WERI-Rb-1 (cell line): ENCODE results near the gene NDRG3.
"Not testable (repeated sequence)": the region's sequence is repeated elsewhere in the genome, so short reads cannot be mapped to it uniquely, and the experiment has no call there.

Experiments
- DNase-seq: peaks from one replicate; pipeline ENCODE4 v3.0.0-alpha.2; 2020
- H3K27ac ChIP-seq: fragments of 250-450 bp; sonication (Bioruptor Pico); 2 replicates; pipeline ENCODE4 v1.5.1; 2020; ENCODE audit warnings: mild to moderate bottlenecking, moderate library complexity
- H3K27me3 ChIP-seq: fragments of 250-450 bp; sonication (Bioruptor Pico); 2 replicates; pipeline ENCODE4 v1.5.1; 2021; ENCODE audit warnings: mild to moderate bottlenecking, low read depth, moderate library complexity; ENCODE audit not compliant: insufficient read depth, severe bottlenecking
- H3K36me3 ChIP-seq: fragments of 250-450 bp; sonication (Bioruptor Pico); 2 replicates; pipeline ENCODE4 v1.5.1; 2020; ENCODE audit warnings: mild to moderate bottlenecking, moderate library complexity
- H3K4me3 ChIP-seq: 2 replicates; pipeline ENCODE4 v1.5.1; 2011; ENCODE audit warnings: low read depth, mild to moderate bottlenecking, control low read depth, low read length
- H3K9me3 ChIP-seq: fragments of 250-450 bp; sonication (Bioruptor Pico); 2 replicates; pipeline ENCODE4 v1.5.1; 2021; ENCODE audit warnings: mild to moderate bottlenecking, moderate library complexity; ENCODE audit not compliant: severe bottlenecking
- TF ChIP-seq, protein P1 (sequence below): IDR thresholded peaks from 2 replicates; pipeline ENCODE4 v1.5.1; 2011; ENCODE audit warnings: low read depth, mild to moderate bottlenecking, control low read depth, inconsistent platforms, low read length

NDRG3 gene

DNA sequence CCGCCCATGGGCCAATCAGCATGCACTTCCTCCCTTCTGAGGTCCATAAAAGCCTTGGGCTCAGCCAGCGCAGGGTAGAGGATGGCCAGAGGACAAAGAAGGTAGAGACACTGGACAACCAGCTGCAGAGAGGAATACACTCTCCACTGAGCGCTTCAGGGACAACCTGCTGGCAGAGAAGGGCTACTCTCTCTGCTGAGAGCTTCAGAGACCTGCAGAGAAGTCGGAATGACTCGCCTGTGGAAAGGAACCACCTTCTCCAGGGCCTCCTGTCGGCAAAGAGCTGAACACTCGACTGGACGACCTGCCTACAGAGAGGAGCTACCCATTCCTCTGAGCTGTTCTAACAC is 68.5 kb downstream of the NDRG3 start:
- TF ChIP-seq, protein P1, sequence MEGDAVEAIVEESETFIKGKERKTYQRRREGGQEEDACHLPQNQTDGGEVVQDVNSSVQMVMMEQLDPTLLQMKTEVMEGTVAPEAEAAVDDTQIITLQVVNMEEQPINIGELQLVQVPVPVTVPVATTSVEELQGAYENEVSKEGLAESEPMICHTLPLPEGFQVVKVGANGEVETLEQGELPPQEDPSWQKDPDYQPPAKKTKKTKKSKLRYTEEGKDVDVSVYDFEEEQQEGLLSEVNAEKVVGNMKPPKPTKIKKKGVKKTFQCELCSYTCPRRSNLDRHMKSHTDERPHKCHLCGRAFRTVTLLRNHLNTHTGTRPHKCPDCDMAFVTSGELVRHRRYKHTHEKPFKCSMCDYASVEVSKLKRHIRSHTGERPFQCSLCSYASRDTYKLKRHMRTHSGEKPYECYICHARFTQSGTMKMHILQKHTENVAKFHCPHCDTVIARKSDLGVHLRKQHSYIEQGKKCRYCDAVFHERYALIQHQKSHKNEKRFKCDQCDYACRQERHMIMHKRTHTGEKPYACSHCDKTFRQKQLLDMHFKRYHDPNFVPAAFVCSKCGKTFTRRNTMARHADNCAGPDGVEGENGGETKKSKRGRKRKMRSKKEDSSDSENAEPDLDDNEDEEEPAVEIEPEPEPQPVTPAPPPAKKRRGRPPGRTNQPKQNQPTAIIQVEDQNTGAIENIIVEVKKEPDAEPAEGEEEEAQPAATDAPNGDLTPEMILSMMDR, result no peak
- no peak overlapping the region for H3K4me3 ChIP-seq
- peaks cover 14% of the 10 kb centered on the region for H3K36me3 ChIP-seq
- H3K27ac ChIP-seq, result no peak overlapping the region
- H3K27me3 ChIP-seq, result no peaks in the 10 kb centered on the region
- no peaks in the 10 kb centered on the region for H3K9me3 ChIP-seq
- no peak for DNase-seq

DNA sequence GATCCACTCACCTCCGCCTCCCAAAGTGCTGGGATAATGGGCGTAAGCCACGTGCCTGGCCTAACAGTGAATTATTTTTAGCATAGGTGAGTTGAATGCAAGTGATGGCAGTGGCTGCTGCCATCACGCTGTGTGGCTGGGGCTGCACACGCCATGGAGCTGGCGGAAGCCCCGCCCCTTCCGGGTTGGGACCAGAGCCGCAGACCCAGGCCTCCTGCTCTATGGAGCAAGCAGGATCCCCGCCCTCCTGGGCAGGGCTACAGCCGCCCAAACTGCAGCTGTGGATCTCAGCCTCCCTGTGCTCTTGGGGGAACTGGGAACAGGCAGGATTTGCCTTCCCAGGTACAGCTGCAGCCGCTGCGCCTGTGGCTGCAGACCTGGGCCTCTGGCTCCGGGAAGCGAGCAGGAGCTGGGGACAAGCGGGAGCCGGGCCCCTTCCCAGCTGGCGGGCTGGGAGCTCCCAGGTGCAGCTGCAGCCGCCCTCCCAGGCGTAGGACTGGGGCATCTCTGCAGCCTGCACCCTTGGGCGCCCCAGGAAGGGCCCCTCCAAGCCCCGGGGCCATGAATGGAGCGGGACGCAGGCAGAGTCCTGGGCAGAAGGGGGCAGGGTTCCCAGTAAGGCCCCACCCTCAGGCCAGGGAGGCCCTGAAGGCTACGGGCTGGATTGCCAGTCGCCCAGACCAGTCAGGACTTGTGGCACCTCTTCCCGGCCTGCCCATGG is 69.0 kb downstream of the NDRG3 start:
- H3K36me3 ChIP-seq, result peaks cover 14% of the 10 kb centered on the region
- H3K4me3 ChIP-seq, result no peak overlapping the region
- no peak overlapping the region for H3K27ac ChIP-seq
- TF ChIP-seq, protein P1, result no peak
- no peaks in the 10 kb centered on the region for H3K9me3 ChIP-seq
- DNase-seq, result no peak
- H3K27me3 ChIP-seq, result no peaks in the 10 kb centered on the region

DNA sequence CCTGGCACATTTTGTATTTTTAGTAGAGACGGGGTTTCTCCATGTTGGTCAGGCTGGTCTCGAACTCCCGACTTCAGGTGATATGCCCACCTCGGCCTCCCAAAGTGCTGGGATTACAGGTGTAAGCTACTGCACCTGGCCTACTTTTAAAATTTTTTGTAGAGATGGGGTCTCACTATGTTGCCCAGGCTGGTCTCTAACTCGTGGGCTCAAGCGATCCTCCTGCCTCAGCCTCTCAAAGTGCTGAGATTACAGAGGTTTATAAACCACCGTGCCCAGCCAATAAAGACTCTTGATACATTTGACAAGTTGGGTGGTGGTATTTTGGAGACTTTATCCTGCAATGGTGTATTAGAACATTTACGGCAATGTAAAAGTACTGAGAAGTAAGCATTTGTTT is 70.3 kb downstream of the NDRG3 start:
- H3K4me3 ChIP-seq, H3K36me3 ChIP-seq, H3K9me3 ChIP-seq, DNase-seq, H3K27ac ChIP-seq, H3K27me3 ChIP-seq: not testable (repeated sequence)

DNA sequence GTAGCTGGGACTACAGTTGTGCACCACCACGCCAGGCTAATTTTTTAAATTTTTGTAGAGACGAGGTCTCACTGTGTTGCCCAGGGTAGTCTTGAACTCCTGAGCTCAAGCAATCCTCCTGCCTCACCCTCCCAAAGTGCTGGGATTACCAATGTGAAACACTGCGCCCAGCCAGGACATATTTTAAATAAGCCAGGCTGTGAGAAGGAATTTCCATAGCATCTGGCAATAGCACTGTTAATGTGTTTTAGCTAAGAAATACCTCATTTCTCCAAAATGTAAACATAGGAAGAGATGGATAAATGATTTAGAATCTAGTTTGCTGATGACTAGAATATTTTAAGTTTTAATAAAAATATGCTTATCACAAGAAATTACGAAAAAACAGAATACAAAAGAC is 72.9 kb downstream of the NDRG3 start:
- Histone ChIP-seq H3K36me3 (peaks cover 6% of the 10 kb centered on the region), H3K4me3 (no peak overlapping the region), H3K9me3 (no peaks in the 10 kb centered on the region), H3K27me3 (no peaks in the 10 kb centered on the region), H3K27ac (no peak overlapping the region)
- no peak for DNase-seq
- TF ChIP-seq, protein P1, result no peak

DNA sequence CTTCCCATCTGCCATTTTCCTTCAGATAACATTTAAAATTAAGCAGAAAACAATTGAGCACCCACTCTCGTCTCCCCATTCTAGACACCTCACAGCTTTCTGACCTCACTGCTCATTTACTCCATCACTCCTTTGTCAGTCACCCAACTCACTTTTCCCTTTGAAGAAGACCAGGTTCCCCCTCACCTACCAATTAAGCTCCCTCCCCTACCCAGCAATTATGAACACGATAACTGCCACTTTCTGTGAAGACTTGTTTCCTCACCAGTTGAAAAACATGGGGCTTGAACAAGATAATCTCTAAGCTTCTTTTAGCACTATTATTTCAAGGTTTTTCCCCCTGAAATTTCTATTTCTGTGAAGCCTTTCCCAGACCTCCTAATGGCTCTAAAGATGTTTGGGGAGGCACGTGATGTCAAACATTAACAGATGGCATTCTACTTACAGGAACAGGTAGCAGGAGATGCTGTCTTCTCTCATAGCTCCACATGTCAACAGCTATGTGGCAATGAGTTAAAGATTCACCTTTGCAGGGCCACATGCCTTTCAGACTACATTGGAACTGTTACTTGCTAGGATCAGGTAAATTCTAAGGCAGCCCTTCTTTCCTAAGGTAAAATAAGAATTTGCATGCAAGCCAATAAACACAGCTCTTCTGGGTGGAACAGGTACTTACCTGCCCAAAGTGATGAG is 75.1 kb downstream of the NDRG3 start:
- no peak for DNase-seq
- Histone ChIP-seq H3K27me3 (no peaks in the 10 kb centered on the region), H3K27ac (no peak overlapping the region), H3K36me3 (peaks cover 7% of the 10 kb centered on the region), H3K9me3 (no peaks in the 10 kb centered on the region), H3K4me3 (no peak overlapping the region)
- TF ChIP-seq, protein P1, result no peak

DNA sequence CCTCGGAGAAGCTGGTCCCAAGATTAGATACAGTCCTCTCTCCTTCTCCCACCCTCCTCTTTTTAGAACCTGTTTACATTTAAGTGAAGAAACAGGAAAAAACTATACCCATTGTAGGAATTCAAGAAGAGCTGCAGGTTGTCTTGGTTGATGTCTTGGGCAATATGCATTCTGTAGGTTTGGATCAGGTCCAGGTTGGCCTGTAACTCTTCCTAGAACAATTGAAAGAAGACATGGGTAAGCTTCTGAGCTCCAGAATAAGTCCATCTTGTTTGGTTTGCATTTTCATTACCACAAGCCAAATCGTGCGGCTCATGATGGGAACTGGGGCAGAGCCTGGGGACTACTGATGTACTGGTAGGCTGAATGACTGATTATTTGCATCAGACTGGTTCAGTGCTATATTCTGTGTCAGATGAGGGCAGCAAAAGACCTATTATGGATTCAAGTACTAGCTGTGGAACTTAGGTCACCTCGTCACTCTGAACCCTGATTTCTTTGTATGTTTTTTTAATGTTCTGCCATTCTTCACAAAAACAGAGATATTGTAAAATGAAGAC is 79.6 kb downstream of the NDRG3 start:
- Histone ChIP-seq H3K9me3 (no peaks in the 10 kb centered on the region), H3K36me3 (peaks cover 11% of the 10 kb centered on the region), H3K27me3 (no peaks in the 10 kb centered on the region), H3K27ac (no peak overlapping the region), H3K4me3 (no peak overlapping the region)
- no peak for DNase-seq
- TF ChIP-seq, protein P1, result peak; percentile 38; the same call in 1 of the 2 replicates
